PC-9 (cell line): ENCODE data around the gene ALDH7A1.

Experiments used
- CTCF ChIP-seq: fragments of 200-600 bp; sonication (generic); conservative IDR thresholded peaks from 2 replicates; pipeline ENCODE4 v1.6.1; 2017; ENCODE audit warnings: mixed run types, antibody characterized with exemption, mild to moderate bottlenecking, moderate library complexity
- EZH2 ChIP-seq: fragments of 200-600 bp; sonication (generic); IDR thresholded peaks from 2 replicates; pipeline ENCODE4 v1.8.0; 2017; ENCODE audit warnings: antibody characterized with exemption, low read depth

GRCh38 chr5:126600631-126601511, 5.9 kb upstream of the ALDH7A1 start, which contains the start of gene PHAX:
- TF ChIP-seq CTCF = peak; percentile 54
- no peak for TF ChIP-seq EZH2
